GM04503 (cell line): ENCODE results near the gene MECR.

Source experiments
- DNase-seq: peaks from one replicate; pipeline ENCODE4 v3.0.0-alpha.2; 2012; ENCODE audit warnings: low read depth

Gene MECR

DNA sequence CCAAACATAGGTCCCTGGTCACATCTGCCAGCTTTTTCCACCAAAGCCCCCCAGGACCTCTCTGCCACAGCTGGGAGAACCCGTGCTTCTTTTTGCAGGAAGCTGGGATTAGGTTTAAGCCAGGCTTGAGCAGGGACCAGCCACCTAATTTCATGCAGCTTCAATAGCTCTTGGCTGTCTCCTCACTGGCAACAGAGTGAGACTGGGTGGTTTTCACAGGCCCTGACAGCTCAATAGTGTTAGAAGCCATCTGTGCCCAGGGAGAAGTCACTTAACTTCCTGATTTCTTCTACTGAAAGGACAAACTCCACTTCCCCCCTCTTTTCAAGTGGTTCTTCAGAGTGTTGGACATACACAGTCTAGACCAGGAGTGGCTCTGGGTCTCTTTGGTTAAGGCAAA is 28.7 kb downstream of the MECR start:
- DNase-seq = no peak

DNA sequence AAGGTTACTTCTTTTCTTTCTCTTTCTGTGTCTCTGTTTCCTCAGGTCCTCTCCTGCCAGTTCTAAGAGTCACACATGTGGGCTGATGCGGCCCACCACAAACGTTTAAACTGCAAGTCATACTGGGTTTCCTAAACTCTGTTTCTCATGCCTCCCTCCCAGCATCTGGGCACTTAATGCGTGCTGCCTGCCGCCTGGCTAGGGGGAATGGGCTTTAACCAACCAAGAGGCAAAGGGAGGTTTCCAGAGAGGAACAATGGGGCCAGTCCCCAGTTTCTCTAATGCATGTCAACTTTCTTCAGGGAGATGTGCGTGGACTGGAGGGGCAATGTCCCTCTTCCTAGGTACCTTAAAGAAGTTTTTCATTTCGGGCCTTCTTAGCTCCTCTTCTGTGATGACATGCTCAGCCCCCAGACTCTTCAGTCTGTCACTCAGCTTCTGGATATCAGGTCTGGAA is 29.1 kb downstream of the MECR start:
- DNase-seq = no peak

DNA sequence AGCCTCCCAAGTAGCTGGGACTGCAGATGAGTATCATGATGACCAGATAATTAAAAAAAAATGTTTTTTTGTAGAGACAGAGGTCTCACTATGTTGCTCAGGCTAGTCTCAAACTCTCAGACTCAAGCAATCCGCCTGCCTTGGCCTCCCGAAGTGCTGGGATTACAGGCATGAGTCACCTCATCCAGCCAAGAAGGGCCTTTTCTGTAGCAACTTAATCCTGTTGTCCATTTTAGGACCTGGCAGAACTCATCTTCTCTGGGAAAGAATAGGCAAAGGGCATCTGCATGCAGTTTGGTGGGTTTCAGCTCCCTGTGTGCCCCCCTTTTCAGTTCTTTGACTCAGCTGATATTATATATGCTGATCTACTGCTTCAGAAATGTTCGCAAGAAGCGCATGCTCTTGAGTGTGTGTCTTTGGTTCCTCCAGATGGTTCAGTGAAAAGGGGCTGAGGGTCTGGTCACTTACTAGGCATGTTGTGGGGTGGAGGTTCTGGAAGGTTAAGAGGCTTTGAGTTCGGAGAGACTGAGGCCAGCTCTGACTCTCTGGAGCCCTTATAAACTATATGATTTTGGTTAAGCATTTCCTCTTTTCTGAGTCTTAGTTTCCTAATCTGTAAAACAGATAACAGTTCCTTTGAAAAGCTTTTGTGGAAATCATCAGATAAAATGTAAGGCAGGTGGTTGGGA is 29.7 kb downstream of the MECR start:
- DNase-seq = no peak

DNA sequence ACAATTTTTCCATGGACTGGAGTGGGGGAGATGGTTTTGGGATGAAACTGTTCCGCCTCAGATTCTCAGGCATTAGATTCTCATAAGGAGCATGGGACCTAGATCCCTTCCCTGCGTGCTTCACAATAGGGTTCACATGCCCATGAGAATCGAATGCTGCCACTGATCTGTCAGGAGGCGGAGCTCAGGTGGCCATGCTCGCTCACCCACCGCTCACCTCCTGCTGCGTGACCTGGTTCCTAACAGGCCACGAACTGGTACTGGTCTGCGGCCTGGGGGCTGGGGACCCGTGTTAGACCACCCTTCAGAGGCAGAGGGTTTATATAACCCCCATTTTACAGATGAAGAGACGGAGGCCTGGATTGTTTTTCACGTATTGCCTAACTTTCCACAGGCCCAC is 32.7 kb downstream of the MECR start:
- no peak for DNase-seq

DNA sequence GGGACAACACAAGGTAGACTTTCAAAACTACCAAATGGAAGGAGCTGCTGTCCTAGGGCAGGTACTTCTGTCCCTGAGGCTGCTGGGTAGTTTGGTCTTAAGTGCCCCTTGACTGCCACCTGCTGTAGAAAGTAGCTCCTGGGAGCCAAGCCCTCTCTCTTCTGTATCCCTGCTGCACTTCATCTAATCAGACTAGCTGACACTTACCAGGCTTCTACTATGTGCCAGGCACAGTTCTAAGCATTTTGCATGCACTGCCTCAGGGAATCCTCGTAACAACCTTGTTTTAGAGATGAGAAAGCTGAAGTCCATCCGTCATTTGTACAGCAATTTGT is 33.2 kb downstream of the MECR start:
- DNase-seq = no peak

DNA sequence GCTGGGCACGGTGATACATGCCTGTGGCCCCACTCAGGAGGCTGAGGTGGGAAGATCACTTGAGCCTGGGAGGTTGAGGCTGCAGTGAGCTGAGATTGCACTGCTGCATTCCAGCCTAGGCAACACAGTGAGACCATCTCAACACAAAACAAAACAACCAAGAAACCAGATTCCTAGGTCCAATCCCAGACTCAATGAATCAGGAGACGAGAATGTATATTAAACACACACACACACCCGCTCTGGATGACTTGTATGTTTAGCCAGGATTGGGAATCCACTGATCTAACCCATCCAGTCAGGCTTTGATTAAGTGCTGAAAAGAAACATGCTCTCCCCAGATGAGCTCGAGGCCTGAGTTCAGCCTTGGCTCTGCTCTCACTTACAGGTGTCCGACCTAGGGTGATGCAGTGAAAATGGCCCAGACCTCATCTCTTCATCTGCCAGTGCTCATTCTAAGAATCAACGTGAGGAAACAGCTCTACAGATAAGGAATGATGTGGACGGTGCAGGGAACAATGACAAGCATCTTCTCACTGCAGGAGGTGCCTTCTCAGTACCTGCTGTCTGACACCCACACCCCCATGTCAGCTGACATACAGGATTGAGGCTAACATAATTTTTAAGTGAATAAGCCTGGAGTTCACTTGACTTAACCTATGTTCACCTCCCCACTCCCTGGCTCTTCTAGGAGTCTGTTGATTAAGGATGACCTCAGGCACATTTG is 33.7 kb downstream of the MECR start:
- DNase-seq = peak; percentile 93

DNA sequence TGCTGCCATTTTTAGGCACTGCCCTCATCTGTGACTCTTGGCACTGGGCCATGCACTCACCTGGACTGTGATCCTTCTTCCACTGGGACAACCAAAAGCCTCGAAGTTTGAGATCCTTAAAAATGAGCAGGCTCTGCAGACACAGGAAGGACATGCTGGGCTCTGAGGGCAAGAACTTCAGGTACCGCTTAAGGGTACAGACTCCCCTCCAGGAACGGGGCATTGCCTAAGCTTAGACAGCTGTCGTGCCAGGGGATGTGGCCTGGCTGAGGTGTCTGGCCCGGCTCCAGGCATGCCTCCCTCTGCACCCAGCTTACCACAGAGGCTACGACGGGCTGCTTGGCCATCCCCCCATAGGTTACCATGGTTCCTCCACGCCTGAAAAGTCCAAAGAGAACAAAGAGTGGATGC is 34.8 kb downstream of the MECR start:
- DNase-seq = no peak

DNA sequence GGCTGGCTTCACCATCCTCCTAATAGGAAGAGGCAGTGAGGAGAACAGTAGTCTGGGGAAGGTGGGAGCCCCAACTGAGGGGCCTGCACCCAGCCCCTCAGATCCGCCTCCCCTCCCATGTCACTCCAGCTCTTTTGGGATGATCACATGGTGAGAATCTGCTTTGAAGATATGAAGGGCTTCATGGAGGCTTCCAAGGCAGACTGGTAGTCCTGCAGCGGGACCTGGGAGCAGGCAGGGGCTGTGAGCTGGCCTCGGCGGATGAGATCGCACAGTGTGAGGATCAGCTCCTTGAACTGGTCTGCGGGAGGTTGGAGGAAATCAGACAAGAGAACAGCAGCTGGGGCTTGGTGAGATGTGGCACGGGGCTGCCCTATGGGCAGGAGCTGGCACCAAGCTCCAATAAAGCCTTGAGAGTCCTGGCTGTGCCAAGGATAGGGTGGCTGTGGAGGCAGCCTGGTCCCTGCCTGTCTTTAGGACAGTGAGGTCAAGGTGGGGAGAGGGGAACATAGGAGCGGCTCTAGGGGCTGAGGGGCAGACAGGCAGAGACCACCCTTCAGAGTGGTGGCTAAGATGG is 36.8 kb downstream of the MECR start:
- DNase-seq = no peak

DNA sequence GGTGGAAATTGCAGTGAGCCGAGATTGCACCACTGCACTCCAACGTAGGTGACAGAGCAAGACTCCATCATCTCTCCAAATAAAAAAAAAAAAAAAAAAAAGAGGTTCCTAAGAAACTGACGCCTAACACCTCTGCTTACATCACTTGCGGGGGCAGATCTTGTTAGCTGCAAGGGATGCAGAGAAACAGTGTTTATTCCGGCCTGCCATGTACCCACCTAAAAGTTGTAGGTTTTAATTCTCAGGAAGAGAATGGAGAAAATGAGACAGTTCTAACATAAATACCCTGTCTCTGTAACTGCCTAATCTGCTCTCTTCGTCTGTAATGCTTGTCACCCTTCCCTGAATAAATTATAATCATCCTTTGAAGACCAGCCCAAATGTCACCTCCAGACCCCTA is 40.0 kb downstream of the MECR start:
- no peak for DNase-seq

DNA sequence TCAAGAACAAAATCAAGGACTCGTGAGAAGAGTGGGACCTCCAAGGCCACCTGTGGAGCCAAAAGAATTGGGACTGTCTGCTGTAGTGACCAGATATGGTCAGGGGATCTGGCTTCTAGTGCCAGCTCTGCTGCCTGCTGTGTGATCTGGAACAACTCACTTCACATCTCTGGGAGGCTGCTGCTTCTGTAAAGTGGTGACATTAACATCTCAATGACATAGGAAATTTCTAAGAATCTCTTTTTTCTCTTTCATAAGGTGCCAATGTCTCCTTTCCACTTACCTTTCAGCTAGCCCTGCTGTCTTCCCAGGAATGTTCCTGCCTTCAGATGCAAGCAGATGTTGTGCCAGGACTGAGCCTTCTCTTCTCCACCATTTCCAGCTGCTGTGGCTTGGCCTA is 44.0 kb downstream of the MECR start:
- no peak for DNase-seq

DNA sequence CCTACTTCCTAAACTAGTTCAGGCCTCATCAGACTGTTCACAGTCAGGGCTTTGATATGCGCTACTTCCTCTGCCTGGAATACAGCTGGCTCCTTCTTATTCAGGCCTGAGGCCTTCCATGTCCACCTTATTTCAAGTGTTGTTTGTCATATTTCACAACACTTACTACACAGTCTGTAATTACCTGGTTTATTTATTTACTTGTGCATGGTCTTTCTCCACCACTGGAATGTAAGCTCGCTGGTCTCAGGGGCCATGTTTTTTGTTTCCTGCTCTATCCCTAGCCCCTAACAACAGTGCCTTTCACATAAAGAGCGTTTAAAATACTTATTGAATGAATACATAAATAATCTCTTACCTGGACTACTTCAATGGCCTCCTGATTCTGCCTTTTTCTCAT is 44.5 kb downstream of the MECR start:
- DNase-seq = no peak

DNA sequence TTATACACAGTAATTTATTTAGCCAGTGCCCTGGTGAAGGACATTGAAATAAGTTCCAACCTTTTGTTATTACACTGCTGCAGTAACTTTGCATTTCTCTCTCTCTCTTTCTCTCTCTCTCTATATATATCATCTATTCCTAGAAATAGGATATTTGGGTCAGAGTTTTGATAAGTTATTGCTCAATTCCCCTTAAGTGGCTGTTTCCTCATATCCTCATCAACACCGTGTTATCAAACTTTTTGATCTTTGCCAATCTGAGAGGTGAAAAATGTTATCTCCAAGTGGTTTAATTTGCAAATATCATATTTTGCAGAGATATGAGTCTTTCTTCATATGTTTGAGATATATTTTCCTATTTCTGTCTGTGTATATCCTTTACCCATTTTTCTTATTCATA is 47.4 kb downstream of the MECR start:
- no peak for DNase-seq

DNA sequence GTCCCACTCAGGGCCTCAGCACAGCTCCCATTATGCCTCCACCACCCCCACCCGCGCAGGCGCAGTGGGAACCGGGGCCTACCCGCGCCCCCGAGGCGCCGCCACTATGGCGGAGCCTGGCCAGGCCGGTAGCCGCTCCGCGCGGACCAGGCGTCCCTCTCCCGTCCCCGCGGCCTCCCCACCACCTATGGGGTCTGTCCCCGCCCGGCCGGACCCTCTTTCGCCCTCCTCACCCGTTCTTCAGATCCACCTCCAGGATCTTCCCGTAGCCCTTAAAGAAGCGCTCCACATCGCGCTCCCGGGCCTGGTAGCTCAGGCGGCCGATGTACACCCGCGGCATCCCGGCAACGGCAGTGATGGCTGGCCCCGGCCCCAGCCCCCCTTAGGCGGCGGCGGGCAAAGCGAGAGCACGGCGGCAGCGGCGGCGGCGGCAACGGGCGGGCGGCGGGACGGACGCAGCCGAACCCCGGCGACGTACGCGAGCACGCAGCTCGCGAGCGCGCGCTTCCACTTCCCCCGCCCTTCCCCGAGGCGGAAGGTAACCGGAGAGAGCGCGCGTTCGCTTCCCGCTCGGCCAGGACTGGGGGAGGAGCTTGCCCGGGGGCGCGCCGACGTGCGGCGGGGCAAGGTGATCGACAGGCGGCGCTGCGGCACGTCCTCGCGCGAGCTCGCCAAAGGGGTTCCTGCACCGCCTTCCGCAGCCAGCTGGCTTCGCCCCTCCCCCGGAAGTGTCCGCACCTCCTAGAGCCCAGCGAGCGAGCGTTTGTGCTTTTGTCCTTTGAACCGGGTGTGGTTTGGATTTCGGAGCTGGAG is 49.1 kb downstream of the MECR start, which contains the start of gene SRSF4:
Gene SRSF4 (minus strand): TSS at position 488 of the 813 bp plus-strand sequence. CDS start 148 bp downstream, at position 340.
- DNase-seq = peak; percentile 87

DNA sequence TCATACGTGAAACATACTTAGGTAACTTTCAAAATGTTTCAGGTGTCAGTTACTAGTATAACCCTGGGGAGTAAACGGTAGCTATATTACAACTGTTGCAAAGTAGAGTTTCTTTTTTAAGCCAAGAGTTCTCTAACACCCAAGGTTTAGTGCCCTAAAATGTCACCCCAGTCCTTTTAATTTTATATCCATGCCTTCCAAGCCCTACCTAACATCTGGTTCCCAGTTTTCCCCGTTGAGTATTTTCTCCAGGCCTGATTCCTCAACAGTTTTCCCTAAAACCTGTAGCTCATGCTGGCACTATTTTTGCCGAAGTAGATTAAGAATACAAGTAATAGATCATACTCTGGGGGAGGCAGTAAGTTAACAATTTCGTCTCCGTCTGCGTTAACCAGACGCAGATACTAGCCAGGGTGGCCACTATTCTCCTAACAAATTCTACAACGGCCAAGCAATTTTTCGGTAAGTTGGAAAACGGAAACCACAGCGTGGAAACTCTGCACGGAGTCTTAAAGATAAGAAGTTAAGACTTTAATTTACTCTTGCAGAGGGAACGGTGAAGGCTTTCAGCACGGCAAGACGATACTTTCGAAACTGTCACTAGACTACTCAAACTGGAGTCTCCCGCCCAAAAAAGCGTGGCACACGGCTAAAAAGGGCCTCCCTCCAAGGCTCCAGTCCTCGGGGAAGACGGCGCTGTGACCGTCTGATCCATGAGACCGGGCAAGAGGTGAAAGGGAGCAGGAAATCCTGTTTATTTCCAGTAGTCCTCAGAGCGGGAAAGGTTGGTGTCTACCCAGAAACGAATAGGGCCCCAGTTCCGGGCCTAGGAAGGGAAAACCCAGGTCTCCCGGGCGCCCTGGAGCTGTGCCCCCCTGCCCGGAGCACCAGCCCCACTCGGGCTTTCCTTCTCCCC is 50.0 kb downstream of the MECR start:
- no peak for DNase-seq

DNA sequence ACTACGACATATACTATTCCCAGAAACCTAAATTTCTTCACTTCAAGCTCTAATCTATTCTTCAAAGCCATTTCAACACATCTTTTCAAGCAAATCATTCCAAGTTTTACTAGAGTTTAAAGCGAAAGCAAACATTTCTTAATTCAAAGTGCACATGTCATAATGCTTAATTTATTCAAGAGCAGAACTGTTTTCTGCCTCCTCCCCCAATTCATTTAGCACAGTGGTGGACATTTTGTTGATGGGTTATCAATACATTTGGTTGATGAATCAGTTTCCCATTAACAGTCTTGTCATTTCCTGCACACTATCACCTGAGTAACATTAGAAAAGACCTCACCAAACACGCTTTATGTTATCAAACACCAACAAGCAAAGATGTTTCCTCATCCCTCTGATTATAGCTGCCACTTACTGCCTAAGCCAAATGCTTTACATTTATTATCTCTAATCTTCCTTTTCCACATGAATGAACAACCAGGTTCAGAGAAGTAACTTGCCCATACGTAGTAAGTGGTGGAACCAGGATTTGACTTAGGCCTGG is 51.0 kb downstream of the MECR start:
- DNase-seq = no peak

DNA sequence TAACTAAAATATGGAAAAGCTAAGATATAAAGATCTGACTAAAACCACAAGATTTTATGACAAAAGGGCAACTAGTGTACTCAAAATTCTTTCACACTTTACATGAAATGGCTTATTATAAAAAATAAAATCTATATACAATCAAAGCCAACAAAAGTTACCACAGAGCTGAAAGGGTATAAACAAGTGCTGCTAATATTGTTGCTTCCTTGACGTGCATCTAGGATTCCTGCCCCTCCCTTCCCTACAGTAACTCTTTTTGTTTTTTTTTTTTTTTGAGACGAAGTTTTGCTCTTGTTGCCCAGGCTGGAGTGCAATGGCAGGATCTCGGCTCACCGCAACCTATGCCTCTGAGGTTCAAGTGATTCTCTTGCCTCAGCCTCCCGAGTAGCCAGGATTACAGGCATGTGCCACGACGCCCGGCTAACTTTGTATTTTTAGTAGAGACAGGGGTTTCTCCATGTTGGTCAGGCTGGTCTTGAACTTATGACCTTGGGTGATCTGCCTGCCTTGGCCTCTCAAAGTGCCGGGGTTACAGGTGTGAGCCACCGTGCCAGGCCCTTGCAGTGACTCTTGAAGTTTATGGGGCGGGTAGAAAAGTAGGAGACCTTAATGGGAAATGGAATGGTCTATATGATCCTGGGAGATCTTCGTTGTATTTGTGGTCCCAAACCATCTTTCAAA is 53.6 kb downstream of the MECR start:
- DNase-seq = no peak

DNA sequence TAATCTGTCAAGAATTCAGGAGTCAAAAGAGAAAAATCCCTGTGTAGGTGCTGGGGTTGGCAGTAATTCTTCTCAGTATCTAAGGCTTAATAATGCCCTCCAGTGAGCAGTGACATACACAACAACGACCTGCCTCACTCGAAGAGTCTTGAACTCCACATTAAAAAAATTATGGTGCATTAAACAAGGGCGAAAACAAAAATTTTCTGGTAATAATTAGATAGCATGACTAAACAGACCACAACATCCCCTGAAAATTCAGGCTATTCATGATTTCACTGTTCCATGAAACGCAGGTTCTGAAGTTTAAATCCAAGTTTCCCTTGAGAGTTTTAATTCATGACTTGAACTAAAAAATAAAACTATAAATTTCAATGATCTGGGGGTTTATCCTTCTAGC is 54.2 kb downstream of the MECR start:
- DNase-seq = no peak

DNA sequence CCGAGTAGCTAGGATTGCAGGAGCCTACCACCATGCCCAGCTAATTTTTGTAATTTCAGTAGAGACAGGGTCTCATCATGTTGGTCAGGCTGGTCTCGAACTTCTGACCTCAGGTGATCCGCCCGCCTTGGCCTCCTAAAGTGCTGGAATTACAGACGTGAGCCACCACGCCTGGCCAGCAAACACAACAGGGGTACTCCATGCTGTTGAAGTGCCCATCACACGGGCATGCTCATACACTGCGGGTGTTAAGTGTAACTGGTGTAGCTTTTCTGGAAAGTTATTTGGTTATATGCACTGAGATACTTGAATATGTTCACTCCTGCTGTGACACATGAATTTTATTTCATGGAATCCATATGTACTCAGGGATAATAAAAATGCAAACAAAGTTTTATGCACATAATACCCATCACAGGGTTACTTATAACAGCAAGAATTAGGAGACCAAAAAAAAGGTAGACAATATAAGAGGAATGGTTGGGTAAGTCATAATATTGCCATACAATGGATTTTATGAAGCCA is 58.3 kb downstream of the MECR start:
- no peak for DNase-seq

DNA sequence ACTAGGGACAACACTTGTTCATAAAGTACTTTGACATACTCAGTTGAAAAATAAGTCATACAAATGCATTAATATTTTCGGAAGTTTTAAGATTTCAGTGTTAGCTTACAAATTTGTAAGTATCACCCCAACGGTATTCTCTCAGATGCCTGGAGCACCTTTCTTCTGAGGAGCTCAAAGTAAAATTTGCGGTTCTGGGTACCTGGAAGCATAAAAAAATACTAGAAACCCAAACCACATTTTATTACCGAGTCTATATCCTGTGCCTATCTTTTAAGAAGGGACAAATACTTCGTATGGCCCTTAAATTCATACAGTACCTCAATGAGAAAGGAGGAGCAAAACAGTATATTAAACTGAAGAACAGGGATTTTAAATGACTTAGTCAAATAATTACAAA is 59.2 kb downstream of the MECR start:
- no peak for DNase-seq

DNA sequence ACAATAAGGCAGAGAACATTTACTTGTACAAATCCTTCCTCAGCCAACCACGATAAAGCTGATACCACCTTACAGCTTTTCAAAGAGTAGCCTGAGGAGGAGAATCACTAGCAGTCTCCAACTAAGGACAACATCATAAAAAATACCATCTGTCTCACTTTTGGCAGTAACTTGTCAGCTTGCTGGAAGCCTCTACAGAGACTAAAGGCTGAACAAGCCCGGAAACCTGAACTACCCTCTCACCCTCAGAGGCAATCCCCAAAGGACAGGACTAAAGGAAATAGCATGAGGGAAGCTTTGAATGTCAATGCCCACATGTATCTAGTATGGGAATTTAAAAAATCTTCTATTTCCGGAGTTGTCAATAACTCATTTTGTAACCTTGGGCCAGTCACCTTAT is 59.6 kb downstream of the MECR start:
- DNase-seq = no peak
